ENCODE results near the gene CDH4.

Gene CDH4

GRCh38 chr20:61756966-61757677 is 505.1 kb downstream of the CDH4 start:
- in situ Hi-C loops (cut with HindIII; ENCODE audit: low sequenced_read_pairs) = no loop called here
- no peak for DNase-seq (ENCODE audit: low read depth, low spot score)
- no peak for TF ChIP-seq CTCF (IDR thresholded peaks at IDR 0.05; ENCODE audit: low read depth, low read length)
- H3K4me3 ChIP-seq (ENCODE audit: low read depth, low read length) = no peak overlapping the region

- peak; percentile 14 for DNase-seq (ENCODE audit: low read depth, low spot score)
- no peak for TF ChIP-seq CTCF (IDR thresholded peaks at IDR 0.05; ENCODE audit: low read depth, low read length)
- H3K4me3 ChIP-seq (ENCODE audit: low read depth, low read length) = no peak overlapping the region
- in situ Hi-C loops (cut with HindIII; ENCODE audit: low sequenced_read_pairs) = no loop called here
Observed at GRCh38 chr20:61757678-61758563, 505.9 kb downstream of the CDH4 start.

- in situ Hi-C loops (cut with HindIII; ENCODE audit: low sequenced_read_pairs) = no loop called here
- DNase-seq (ENCODE audit: low read depth, low spot score) = no peak
- TF ChIP-seq CTCF (IDR thresholded peaks at IDR 0.05; ENCODE audit: low read depth, low read length) = no peak
- no peak overlapping the region for H3K4me3 ChIP-seq (ENCODE audit: low read depth, low read length)
Observed at GRCh38 chr20:61758564-61759200, 506.6 kb downstream of the CDH4 start.

- no peak for DNase-seq (ENCODE audit: low read depth, low spot score)
- in situ Hi-C loops (cut with HindIII; ENCODE audit: low sequenced_read_pairs) = no loop called here
- no peak overlapping the region for H3K4me3 ChIP-seq (ENCODE audit: low read depth, low read length)
- no peak for TF ChIP-seq CTCF (IDR thresholded peaks at IDR 0.05; ENCODE audit: low read depth, low read length)
Observed at GRCh38 chr20:61759286-61760065, 507.4 kb downstream of the CDH4 start.

- H3K4me3 ChIP-seq (ENCODE audit: low read depth, low read length) = no peak overlapping the region
- no peak for DNase-seq (ENCODE audit: low read depth, low spot score)
- in situ Hi-C loops (cut with HindIII; ENCODE audit: low sequenced_read_pairs) = no loop called here
- no peak for TF ChIP-seq CTCF (IDR thresholded peaks at IDR 0.05; ENCODE audit: low read depth, low read length)
Observed at GRCh38 chr20:61760321-61760720, 508.3 kb downstream of the CDH4 start.

- TF ChIP-seq CTCF (IDR thresholded peaks at IDR 0.05; ENCODE audit: low read depth, low read length) = no peak
- in situ Hi-C loops (cut with HindIII; ENCODE audit: low sequenced_read_pairs) = no loop called here
- no peak for DNase-seq (ENCODE audit: low read depth, low spot score)
- H3K4me3 ChIP-seq (ENCODE audit: low read depth, low read length) = no peak overlapping the region
Observed at GRCh38 chr20:61760731-61761130, 508.7 kb downstream of the CDH4 start.

Measured in astrocyte of the spinal cord (primary cell).